Activated naive CD4-positive, alpha-beta T cell (primary cell): ENCODE data around the gene FAAP20.

ENCODE experiments used
- DNase-seq, 4 experiments: peaks; one replicate each; lab custom pipeline; 2025; lab: John Stamatoyannopoulos, UW

Gene FAAP20

DNA sequence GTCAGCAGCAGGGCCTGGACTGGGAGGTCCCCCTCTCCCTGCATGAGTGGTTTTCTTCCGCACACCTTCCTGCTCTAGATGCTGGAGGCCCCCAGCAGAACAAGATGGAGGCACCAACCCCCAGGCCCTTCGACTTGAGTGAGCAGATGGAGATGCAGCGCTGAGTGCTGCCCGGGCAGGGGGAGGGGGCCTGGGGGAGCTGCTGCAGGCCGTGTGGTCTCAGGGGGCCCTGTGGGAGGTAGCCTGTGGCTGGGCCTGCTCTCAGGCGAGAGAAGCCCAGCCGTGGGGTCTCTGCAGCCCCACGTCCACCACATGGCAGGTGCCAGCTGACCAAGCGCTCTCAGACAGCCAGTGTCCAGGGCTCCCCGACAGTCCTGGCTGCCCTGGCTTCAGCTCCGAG, 1.2 kb upstream of the FAAP20 start:
- no peak for DNase-seq

GRCh38 chr1:2194898-2195673, 514 bp upstream of the FAAP20 start:
- peak; percentile 69 to 86 (median 80) for DNase-seq

GRCh38 chr1:2193514-2194281, 874 bp downstream of the FAAP20 start:
- DNase-seq: no peak

GRCh38 chr1:2192031-2192995, 2.3 kb downstream of the FAAP20 start:
- DNase-seq: no peak

- DNase-seq: no peak
Measured at GRCh38 chr1:2190491-2190976, 4.0 kb downstream of the FAAP20 start.

DNA sequence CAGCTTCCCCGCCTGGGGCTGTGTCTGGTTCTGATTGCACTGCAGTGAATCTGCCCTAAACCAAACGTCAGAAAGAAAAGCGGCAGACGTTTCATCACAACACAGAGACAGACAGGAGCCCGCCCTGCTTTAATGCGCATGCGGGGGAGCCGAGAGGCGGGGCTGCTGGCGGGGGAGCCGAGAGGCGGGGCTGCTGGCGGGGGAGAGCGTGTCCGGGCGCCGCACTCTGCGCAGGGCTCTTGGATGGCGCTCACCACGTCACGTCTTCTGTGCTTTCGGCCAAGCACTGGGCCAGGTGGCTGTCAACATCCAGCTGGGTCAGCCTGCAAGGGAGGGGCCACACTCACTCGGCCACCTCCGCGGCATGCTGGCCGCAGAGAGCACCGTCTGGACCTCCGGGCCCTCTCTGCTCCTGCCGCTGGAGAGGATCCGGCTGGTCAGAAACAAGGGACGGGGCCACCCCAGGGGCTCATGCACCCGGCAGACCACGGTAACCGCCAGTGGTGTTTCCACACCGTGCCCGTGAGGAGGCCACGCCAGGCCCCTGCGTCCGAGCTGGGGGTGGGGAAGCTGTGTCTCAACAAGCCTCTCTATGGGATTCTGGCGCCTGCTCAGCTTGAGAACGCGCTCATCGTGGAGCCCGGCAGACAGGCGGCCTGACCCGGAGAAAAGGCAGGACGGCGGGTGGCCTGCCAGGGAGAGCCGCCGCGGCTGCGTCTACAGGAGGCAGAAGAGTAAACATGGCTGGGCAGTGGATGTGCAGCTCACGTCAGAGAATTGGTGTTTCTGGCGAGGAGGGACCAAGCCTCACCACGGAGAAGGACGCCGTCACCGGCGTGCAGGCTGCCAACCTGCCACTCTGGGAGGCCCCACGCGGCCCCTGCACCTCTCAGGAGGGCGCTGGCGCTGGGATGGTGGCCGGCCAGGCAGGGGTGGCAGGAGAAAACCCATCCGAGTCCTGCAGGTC, 4.8 kb downstream of the FAAP20 start:
- DNase-seq: peak; percentile 69 to 88 (median 76)

GRCh38 chr1:2188336-2188735, 6.2 kb downstream of the FAAP20 start:
- no peak for DNase-seq

DNA sequence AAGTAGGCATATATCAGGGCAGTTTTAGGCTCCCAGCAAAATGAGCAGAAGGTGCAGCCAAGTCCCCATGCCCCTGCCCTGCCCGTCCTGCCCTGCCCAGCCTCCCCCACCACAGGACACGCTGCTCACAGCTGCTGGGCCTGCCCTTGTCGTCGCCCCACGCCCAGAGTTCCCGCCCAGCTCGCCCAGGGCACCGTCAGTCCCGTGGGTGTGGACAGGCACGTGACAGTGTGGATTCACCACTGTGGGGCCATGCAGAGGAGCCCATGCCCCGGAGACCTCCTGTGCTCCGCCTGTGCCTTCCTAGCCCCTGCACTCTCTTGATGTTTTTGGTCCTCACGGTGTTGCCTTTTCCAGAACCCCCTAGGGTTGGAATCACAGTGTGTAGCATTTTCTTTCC, 7.0 kb downstream of the FAAP20 start:
- no peak for DNase-seq

DNA sequence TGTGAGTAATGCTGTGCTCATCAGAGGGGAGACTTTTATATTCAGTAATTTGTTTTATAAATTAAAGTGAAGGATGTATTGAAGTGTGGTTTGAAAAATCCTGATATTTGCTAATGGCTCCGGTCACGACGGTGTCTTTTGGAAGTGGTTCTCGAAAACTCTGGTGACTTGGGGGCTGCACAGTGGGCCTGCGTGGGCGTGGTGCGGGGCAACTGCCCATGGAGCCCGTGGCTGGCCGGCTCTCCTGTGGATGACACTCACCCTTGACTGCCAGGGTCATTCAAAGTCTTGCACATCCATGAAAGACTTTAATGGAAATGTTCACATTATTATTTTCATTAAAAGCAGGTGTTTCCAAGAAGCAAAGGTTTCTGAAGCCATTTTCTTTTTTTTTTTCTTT, 7.7 kb downstream of the FAAP20 start:
- DNase-seq: no peak

- no peak for DNase-seq
Measured at GRCh38 chr1:2185880-2186855, 8.4 kb downstream of the FAAP20 start.

DNA sequence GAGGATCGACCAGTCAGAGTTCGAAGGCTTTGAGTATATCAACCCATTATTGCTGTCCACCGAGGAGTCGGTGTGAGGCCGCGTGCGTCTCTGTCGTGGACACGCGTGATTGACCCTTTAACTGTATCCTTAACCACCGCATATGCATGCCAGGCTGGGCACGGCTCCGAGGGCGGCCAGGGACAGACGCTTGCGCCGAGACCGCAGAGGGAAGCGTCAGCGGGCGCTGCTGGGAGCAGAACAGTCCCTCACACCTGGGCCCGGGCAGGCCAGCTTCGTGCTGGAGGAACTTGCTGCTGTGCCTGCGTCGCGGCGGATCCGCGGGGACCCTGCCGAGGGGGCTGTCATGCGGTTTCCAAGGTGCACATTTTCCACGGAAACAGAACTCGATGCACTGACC, 9.6 kb downstream of the FAAP20 start:
- no peak for DNase-seq

DNA sequence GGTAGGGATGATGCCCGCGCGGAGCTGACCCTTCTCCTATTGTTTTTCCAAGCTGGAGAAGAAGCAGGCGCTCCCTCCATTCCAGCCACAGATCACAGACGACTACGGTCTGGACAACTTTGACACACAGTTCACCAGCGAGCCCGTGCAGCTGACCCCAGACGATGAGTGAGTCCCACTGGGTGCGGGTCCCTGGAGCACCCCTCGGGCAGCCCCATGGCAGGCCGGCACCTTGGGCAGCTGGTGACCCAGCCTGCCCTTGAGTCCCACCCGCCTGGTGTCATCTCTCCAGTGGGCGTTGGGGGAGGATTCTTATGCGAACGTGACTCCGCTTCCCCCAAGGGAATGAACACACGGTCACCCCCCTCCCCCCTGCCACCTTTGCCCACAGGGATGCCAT, 10.0 kb downstream of the FAAP20 start:
- DNase-seq: no peak

GRCh38 chr1:2183937-2184334, 10.6 kb downstream of the FAAP20 start:
- no peak for DNase-seq

GRCh38 chr1:2182376-2182775, 12.2 kb downstream of the FAAP20 start:
- DNase-seq: no peak

GRCh38 chr1:2181752-2182151, 12.8 kb downstream of the FAAP20 start:
- DNase-seq: no peak

DNA sequence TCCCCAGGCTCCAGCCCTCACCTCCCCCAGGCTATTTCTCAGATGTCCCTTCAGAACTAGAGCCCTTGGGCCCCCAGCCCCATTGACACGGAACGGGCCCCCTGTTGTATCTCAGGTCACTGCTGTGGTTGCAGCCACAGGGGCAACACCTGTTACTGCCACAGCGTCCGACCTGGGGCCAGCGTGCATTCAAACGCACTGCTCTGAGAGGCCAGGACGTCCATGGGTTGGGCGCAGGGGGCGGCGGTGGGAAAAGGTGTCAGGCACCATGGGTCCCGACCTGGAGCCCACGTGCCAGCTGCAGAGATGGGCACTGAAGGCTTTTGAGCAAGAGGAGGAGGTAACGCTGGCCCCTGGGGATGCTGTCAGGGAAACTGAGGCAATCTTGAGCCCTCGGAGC, 13.3 kb downstream of the FAAP20 start:
- no peak for DNase-seq

DNA sequence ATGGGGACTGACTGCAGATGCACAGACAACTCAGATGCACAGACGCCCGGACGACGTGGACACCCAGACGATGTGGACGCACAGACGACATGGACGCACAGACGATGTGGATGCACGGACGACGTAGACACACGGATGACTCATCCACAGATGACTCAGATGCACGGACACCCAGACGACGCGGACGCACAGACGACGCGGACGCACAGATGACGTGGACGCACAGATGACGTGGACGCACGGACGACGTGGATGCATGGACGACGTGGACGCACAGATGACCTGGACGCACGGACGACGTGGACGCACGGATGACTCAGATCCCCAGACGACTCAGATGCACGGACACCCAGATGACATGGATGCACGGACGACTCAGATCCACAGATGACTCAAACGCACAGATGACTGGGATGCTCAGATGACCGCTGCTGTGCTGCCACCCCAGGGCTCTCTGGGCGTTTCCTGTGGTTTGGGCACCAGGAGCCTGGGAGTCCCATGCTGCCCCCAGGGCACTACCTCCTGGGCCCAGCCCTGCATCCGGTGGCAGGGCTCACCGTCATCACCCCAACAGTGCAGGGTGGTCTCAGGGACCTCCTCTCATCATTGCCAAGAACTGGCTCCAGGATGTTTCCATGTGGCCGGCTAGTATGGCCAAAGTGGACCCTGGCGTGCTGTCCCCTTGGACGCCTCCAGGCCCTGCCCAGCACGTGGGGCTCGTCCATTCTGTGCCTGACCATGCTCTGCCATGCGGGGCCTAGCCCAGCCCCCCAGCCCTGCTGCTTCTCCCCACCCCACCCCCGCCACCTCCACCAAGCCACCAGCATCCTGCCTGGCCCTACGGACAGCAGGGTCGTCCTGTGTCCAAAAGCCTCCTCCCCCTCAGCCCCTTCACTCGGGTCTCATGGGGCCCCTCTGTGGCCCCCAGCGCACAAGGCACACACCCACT, 14.0 kb downstream of the FAAP20 start:
- no peak for DNase-seq

DNA sequence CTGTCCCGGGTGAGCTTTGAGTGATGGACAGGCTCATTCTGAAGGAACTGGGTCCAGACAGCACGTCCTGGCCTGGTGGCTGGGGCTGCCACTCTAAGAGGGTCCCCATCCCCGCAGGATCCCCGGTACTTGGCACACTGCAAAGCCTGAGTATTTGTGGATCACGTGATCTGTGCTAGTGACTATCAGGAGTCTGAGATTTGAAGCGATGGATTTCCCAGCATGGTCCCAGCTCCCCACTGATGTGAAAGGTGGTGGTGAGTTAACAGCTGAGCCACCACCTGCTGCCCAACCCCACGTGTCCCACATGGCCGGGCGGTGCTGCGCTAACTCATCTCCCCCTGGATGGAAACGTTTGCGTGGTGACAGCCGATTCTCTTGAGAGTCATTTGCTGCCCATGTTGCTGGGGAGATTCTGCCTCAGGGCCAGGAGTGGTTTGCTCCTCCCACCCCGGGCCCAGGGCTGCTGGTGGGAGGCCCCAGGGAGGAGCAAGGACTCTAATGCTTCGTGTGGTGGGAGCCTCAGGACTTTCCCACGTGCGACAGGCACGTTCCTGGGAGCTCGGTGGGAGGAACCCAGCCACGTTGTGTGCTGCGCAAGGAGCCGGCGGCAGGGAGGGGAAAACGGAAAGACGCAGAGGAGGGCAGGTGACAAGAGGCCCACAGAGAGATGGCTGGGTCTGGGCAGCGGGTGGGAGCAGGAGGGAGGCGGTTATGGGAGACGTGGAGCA, 15.1 kb downstream of the FAAP20 start:
- DNase-seq: no peak
